SK-N-SH treated with all-trans-retinoic acid at 6 μM for 48 hours (cell line): ENCODE data around the gene NCKAP5.

Experiments used
- ATAC-seq: fragments of 200-7000 bp; cut with Tn5 transposase; 3 replicates; pipeline ENCODE4 v1.9.1; 2020; ENCODE audit warnings: mild to moderate bottlenecking, moderate library complexity
- ARNTL ChIP-seq: fragments of 450-650 bp; formaldehyde crosslinking; IDR thresholded peaks from 2 replicates; pipeline ENCODE4 v1.5.0; 2020; ENCODE audit warnings: low read depth, mild to moderate bottlenecking, moderate library complexity, borderline replicate concordance
- BACH2 ChIP-seq: fragments of 250-450 bp; sonication (Bioruptor Pico); IDR thresholded peaks from 2 replicates; pipeline ENCODE4 v1.9.0; 2021; ENCODE audit warnings: mild to moderate bottlenecking, borderline replicate concordance
- CSDC2 ChIP-seq: fragments of 250-450 bp; sonication (Bioruptor Pico); IDR thresholded peaks from 2 replicates; pipeline ENCODE4 v1.5.0; 2020; ENCODE audit warnings: mild to moderate bottlenecking, moderate library complexity
- CSRNP3 ChIP-seq: fragments of 250-450 bp; sonication (Bioruptor Pico); IDR thresholded peaks from 2 replicates; pipeline ENCODE4 v1.5.1; 2021; ENCODE audit warnings: mild to moderate bottlenecking, moderate library complexity
- ISL1 ChIP-seq: fragments of 250-450 bp; sonication (Bioruptor Pico); IDR thresholded peaks from 2 replicates; pipeline ENCODE4 v2.1.2; 2022; ENCODE audit warnings: mild to moderate bottlenecking, moderate library complexity
- OSR1 ChIP-seq: fragments of 250-450 bp; sonication (Bioruptor Pico); IDR thresholded peaks from 2 replicates; pipeline ENCODE4 v1.8.0; 2022; ENCODE audit warnings: moderate library complexity, mild to moderate bottlenecking, inconsistent platforms
- PPARA ChIP-seq: fragments of 250-450 bp; sonication (Bioruptor Pico); IDR thresholded peaks from 2 replicates; pipeline ENCODE4 v1.5.0; 2020; ENCODE audit warnings: mild to moderate bottlenecking, borderline replicate concordance
- RARB ChIP-seq: fragments of 250-450 bp; sonication (Bioruptor Pico); IDR thresholded peaks from 2 replicates; pipeline ENCODE4 v1.8.0; 2021; ENCODE audit warnings: mild to moderate bottlenecking, moderate library complexity
- SNAI2 ChIP-seq: fragments of 250-450 bp; sonication (Bioruptor Pico); IDR thresholded peaks from 2 replicates; pipeline ENCODE4 v1.5.0; 2020; ENCODE audit warnings: mild to moderate bottlenecking, moderate library complexity
- TOX ChIP-seq: fragments of 250-450 bp; sonication (Bioruptor Pico); IDR thresholded peaks from 2 replicates; pipeline ENCODE4 v1.8.0; 2021; ENCODE audit warnings: mild to moderate bottlenecking, moderate library complexity, borderline replicate concordance
- ZFP30 ChIP-seq: fragments of 450-650 bp; formaldehyde crosslinking; IDR thresholded peaks from 2 replicates; pipeline ENCODE4 v1.5.0; 2022; ENCODE audit warnings: mild to moderate bottlenecking, moderate library complexity
- ZNF565 ChIP-seq: fragments of 450-650 bp; formaldehyde crosslinking; conservative IDR thresholded peaks from 2 replicates; pipeline ENCODE4 v1.5.0; 2020; ENCODE audit warnings: low read depth, mild to moderate bottlenecking, moderate library complexity
- ZNF70 ChIP-seq: fragments of 450-650 bp; formaldehyde crosslinking; IDR thresholded peaks from 2 replicates; pipeline ENCODE4 v1.5.0; 2020; ENCODE audit warnings: mild to moderate bottlenecking, moderate library complexity
- ZNF8 ChIP-seq: fragments of 450-650 bp; formaldehyde crosslinking; IDR thresholded peaks from 2 replicates; pipeline ENCODE4 v1.5.0; 2020; ENCODE audit warnings: mild to moderate bottlenecking, moderate library complexity
- TF ChIP-seq, protein P1 (sequence below): fragments of 250-450 bp; sonication (Bioruptor Pico); IDR thresholded peaks from 2 replicates; pipeline ENCODE4 v1.5.1; 2020; ENCODE audit warnings: low read depth, mild to moderate bottlenecking, moderate library complexity
- TF ChIP-seq, protein P2 (sequence below): fragments of 250-450 bp; sonication (Bioruptor Pico); IDR thresholded peaks from 2 replicates; pipeline ENCODE4 v1.8.0; 2021; ENCODE audit warnings: low read depth, mild to moderate bottlenecking, moderate library complexity, borderline replicate concordance
- TF ChIP-seq, protein P3 (sequence below): fragments of 250-450 bp; sonication (Bioruptor Pico); IDR thresholded peaks from 2 replicates; pipeline ENCODE4 v1.8.0; 2020; ENCODE audit warnings: mild to moderate bottlenecking, moderate library complexity, borderline replicate concordance
- TF ChIP-seq, protein P4 (sequence below): fragments of 250-450 bp; sonication (Bioruptor Pico); IDR thresholded peaks from 2 replicates; pipeline ENCODE4 v1.5.0; 2020; ENCODE audit warnings: mild to moderate bottlenecking, moderate library complexity

NCKAP5 gene

DNA sequence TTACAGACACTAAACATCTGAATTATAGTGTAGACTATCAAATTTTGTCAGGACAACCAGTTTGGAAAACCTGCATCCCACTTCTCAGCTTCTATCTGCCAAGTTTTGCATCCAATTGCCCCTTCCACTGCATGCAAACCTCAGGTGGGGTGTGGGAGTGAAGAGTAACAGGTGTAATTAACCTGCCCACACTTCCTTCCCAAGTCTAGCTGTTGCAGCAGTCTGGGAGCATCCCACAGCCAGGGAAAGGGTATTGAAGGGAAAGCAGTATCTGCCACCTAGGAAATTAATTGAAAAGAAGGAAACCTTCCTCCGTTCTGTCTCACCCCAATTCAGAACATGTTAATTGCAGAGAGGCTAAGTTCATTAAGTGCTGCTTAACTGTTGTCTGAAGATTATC lies 189.9 kb downstream of the NCKAP5 start (continued):
- TF ChIP-seq, protein P1, sequence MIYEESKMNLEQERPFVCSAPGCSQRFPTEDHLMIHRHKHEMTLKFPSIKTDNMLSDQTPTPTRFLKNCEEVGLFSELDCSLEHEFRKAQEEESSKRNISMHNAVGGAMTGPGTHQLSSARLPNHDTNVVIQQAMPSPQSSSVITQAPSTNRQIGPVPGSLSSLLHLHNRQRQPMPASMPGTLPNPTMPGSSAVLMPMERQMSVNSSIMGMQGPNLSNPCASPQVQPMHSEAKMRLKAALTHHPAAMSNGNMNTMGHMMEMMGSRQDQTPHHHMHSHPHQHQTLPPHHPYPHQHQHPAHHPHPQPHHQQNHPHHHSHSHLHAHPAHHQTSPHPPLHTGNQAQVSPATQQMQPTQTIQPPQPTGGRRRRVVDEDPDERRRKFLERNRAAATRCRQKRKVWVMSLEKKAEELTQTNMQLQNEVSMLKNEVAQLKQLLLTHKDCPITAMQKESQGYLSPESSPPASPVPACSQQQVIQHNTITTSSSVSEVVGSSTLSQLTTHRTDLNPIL = no peak
- no peak for TF ChIP-seq ZNF565

DNA sequence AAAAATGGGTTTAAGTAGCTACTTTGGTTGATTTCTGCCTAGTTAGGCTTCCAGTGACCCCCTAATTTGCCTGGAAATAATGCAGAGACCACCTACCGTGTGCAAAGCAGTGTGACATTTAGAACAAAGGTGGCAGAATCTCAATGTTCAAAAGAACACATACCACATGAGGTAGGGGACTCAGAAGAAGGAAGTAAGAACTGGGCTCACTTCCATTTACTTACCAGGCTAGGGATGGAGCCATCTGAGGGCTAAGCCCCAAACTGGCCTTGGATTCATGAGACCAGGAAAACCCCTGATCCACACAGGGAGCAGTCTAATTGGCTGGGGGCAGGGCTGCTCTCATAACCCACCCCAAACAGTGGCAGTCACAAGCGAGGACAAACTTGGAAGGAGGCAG lies 190.7 kb downstream of the NCKAP5 start:
- no peak for ATAC-seq
- TF ChIP-seq ZNF8 (CRISPR knock-in tag) = no peak
- TF ChIP-seq ZFP30 (CRISPR knock-in tag) = no peak
- no peak for TF ChIP-seq TOX (CRISPR knock-in tag)
- TF ChIP-seq CSRNP3 (CRISPR knock-in tag) = no peak
- no peak for TF ChIP-seq PPARA (CRISPR knock-in tag)
- TF ChIP-seq, protein P1 = no peak
- no peak for TF ChIP-seq SNAI2
- TF ChIP-seq RARB (CRISPR knock-in tag) = no peak

DNA sequence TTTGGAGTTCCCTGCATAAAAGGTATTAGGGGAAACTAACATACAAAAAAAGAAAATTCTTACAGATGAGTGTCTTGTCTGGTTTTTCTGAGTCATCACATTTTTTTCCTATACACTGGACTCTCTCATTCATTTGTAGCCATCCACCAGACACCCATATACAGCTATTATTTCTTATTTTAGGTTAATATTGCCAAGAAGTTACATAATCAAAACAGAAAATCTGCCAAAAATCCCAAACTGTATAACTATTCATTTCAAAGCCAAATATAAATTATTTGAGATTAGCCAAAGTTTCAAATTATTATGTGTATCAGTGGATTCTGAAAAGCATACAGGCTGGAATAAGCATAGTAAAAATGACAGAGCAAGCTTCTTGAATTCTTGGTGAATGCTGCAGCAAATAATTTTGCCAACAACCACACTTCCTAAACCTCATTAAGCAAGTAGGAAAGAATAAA lies 191.2 kb downstream of the NCKAP5 start:
- no peak for ATAC-seq

DNA sequence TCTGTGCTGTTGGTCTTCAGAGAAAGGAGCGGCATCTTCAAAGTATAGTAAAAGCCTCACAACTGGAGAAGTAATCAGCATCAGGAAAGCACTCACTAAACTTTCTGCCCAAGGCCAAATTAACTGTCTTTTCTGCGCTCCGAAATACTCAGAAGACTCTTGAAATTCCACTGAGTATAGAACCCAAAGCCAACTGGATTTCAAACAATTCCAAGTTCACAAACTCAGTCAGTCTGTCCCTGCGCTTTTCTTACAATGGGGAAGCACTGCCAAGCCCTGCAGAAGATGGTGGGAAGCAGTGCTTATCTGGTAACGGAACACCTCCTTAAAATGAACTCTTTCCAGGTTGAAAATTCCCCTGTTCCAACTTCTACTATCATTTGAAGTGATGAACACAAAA lies 193.5 kb downstream of the NCKAP5 start:
- TF ChIP-seq, protein P2, sequence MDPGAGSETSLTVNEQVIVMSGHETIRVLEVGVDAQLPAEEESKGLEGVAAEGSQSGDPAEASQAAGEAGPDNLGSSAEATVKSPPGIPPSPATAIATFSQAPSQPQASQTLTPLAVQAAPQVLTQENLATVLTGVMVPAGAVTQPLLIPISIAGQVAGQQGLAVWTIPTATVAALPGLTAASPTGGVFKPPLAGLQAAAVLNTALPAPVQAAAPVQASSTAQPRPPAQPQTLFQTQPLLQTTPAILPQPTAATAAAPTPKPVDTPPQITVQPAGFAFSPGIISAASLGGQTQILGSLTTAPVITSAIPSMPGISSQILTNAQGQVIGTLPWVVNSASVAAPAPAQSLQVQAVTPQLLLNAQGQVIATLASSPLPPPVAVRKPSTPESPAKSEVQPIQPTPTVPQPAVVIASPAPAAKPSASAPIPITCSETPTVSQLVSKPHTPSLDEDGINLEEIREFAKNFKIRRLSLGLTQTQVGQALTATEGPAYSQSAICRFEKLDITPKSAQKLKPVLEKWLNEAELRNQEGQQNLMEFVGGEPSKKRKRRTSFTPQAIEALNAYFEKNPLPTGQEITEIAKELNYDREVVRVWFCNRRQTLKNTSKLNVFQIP (CRISPR knock-in tag) = no peak
- TF ChIP-seq ZNF70 (CRISPR knock-in tag) (no peak), OSR1 (no peak), CSDC2 (CRISPR knock-in tag) (no peak), ARNTL (CRISPR knock-in tag) (no peak), SNAI2 (no peak), BACH2 (CRISPR knock-in tag) (no peak), CSRNP3 (CRISPR knock-in tag) (no peak), ZFP30 (CRISPR knock-in tag) (no peak), ZNF565 (no peak)
- TF ChIP-seq, protein P3, sequence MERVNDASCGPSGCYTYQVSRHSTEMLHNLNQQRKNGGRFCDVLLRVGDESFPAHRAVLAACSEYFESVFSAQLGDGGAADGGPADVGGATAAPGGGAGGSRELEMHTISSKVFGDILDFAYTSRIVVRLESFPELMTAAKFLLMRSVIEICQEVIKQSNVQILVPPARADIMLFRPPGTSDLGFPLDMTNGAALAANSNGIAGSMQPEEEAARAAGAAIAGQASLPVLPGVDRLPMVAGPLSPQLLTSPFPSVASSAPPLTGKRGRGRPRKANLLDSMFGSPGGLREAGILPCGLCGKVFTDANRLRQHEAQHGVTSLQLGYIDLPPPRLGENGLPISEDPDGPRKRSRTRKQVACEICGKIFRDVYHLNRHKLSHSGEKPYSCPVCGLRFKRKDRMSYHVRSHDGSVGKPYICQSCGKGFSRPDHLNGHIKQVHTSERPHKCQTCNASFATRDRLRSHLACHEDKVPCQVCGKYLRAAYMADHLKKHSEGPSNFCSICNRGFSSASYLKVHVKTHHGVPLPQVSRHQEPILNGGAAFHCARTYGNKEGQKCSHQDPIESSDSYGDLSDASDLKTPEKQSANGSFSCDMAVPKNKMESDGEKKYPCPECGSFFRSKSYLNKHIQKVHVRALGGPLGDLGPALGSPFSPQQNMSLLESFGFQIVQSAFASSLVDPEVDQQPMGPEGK (CRISPR knock-in tag) = no peak
- TF ChIP-seq, protein P4, sequence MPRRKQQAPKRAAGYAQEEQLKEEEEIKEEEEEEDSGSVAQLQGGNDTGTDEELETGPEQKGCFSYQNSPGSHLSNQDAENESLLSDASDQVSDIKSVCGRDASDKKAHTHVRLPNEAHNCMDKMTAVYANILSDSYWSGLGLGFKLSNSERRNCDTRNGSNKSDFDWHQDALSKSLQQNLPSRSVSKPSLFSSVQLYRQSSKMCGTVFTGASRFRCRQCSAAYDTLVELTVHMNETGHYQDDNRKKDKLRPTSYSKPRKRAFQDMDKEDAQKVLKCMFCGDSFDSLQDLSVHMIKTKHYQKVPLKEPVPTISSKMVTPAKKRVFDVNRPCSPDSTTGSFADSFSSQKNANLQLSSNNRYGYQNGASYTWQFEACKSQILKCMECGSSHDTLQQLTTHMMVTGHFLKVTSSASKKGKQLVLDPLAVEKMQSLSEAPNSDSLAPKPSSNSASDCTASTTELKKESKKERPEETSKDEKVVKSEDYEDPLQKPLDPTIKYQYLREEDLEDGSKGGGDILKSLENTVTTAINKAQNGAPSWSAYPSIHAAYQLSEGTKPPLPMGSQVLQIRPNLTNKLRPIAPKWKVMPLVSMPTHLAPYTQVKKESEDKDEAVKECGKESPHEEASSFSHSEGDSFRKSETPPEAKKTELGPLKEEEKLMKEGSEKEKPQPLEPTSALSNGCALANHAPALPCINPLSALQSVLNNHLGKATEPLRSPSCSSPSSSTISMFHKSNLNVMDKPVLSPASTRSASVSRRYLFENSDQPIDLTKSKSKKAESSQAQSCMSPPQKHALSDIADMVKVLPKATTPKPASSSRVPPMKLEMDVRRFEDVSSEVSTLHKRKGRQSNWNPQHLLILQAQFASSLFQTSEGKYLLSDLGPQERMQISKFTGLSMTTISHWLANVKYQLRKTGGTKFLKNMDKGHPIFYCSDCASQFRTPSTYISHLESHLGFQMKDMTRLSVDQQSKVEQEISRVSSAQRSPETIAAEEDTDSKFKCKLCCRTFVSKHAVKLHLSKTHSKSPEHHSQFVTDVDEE (CRISPR knock-in tag) = no peak
- TF ChIP-seq, protein P1 = no peak
- no peak for ATAC-seq

More for the DNA sequence above, 191.2 kb downstream of the NCKAP5 start:
- TF ChIP-seq ZNF8 (CRISPR knock-in tag) = no peak
- TF ChIP-seq ISL1 (CRISPR knock-in tag) = peak; percentile 54
